ENCODE results near the gene BCOR.

Gene BCOR

DNA sequence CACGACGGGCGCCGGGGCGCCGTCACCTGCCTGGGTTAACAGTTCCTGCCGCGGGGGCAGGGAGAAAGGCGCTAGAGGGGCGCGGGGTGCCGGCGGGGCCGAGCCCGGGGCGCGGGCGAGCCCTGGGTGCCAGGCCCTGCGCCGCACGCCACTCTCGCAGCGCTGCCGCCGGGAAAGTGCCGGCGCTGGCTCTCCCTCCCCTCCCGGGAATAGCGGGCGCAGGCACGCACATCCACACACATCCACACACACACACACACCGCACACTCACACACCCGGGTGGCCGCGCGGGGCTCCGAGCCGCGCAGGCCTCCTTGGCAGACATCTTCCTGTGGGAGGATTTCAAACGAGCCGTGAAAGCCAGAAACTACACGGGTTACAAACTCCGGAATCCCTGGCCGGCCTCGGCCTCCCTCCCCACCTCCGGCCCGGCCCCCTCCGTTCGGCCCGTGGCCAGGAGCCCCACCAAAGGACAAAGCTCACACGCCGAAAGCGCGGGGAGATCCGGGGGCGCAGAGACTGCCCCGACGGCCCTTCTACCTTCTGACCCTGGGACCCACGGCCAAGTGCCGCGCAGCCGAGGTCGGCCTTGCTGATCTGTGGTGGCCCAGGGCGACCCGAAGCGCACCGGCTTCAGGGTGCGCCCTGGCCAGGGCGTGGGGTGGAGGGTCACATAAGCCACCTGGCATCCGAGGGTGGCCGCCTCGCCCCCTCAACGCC, 92.3 kb downstream of the BCOR start:
- H3K4me3 ChIP-seq (ENCODE audit: low read depth, low read length) = peak overlapping the region; percentile 20
- TF ChIP-seq, protein P1, sequence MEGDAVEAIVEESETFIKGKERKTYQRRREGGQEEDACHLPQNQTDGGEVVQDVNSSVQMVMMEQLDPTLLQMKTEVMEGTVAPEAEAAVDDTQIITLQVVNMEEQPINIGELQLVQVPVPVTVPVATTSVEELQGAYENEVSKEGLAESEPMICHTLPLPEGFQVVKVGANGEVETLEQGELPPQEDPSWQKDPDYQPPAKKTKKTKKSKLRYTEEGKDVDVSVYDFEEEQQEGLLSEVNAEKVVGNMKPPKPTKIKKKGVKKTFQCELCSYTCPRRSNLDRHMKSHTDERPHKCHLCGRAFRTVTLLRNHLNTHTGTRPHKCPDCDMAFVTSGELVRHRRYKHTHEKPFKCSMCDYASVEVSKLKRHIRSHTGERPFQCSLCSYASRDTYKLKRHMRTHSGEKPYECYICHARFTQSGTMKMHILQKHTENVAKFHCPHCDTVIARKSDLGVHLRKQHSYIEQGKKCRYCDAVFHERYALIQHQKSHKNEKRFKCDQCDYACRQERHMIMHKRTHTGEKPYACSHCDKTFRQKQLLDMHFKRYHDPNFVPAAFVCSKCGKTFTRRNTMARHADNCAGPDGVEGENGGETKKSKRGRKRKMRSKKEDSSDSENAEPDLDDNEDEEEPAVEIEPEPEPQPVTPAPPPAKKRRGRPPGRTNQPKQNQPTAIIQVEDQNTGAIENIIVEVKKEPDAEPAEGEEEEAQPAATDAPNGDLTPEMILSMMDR (IDR thresholded peaks at IDR 0.05; ENCODE audit: low read depth, low read length) = no peak
- no peaks in the 10 kb centered on the region for H3K9me3 ChIP-seq (ENCODE audit: severe bottlenecking)
- no peak for DNase-seq
- H3K27me3 ChIP-seq (ENCODE audit: insufficient read depth, low read depth, severe bottlenecking) = peaks cover 66% of the 10 kb centered on the region
- no peaks in the 10 kb centered on the region for H3K36me3 ChIP-seq
- H3K27ac ChIP-seq = no peak overlapping the region

DNA sequence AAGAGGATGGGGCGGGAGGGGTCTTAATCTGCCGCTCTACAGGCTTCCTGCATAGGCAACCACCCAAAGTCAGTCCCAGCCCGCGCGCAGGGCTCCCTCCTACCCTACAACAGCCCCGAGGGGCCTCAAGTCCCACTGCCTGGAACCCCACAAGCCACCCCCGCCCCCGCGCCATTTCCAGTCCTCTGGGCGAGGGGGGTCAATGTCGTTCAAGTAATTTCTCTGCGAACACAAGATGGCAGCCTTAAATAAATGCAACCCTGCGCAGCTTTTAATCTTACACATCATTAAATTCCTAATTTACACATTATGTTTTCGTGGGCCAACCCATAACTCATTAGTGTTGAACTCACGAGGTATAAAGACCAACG, 92.9 kb downstream of the BCOR start:
- Histone ChIP-seq H3K27ac (no peak overlapping the region), H3K27me3 (ENCODE audit: insufficient read depth, low read depth, severe bottlenecking) (peaks cover 62% of the 10 kb centered on the region), H3K36me3 (no peaks in the 10 kb centered on the region), H3K4me3 (ENCODE audit: low read depth, low read length) (no peak overlapping the region), H3K9me3 (ENCODE audit: severe bottlenecking) (no peaks in the 10 kb centered on the region)
- TF ChIP-seq, protein P1 (IDR thresholded peaks at IDR 0.05; ENCODE audit: low read depth, low read length) = no peak
- DNase-seq = no peak

GRCh38 chrX:40004246-40004535, 93.6 kb downstream of the BCOR start:
- Histone ChIP-seq H3K27me3 (ENCODE audit: insufficient read depth, low read depth, severe bottlenecking) (peaks cover 55% of the 10 kb centered on the region), H3K9me3 (ENCODE audit: severe bottlenecking) (no peaks in the 10 kb centered on the region), H3K4me3 (ENCODE audit: low read depth, low read length) (no peak overlapping the region), H3K27ac (no peak overlapping the region), H3K36me3 (no peaks in the 10 kb centered on the region)
- no peak for DNase-seq
- TF ChIP-seq, protein P1 (IDR thresholded peaks at IDR 0.05; ENCODE audit: low read depth, low read length) = no peak

- Histone ChIP-seq H3K4me3 (ENCODE audit: low read depth, low read length) (no peak overlapping the region), H3K9me3 (ENCODE audit: severe bottlenecking) (no peaks in the 10 kb centered on the region), H3K27me3 (ENCODE audit: insufficient read depth, low read depth, severe bottlenecking) (peaks cover 54% of the 10 kb centered on the region), H3K27ac (no peak overlapping the region), H3K36me3 (no peaks in the 10 kb centered on the region)
- no peak for DNase-seq
- TF ChIP-seq, protein P1 (IDR thresholded peaks at IDR 0.05; ENCODE audit: low read depth, low read length) = no peak
Observed at GRCh38 chrX:40003428-40004245, 94.1 kb downstream of the BCOR start.

DNA sequence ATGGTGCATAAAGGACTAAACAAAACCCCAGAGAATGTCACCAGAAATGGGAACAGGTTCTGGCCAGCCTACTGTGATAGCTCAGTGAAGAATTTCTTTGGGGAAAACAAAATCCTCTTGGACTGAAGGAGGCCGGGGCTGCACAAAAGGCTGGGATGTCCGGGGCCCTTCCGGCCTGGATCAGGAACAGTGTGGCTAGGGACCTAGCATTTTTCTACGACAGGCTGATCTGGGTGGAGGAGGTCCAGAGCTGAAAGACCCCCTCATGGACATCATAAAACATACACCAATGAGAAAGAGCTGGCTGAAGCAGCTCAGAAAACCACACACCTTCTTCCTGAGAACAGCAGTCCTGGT, 94.7 kb downstream of the BCOR start:
- Histone ChIP-seq H3K27me3 (ENCODE audit: insufficient read depth, low read depth, severe bottlenecking) (peaks cover 50% of the 10 kb centered on the region), H3K27ac (no peak overlapping the region), H3K4me3 (ENCODE audit: low read depth, low read length) (no peak overlapping the region), H3K36me3 (no peaks in the 10 kb centered on the region), H3K9me3 (ENCODE audit: severe bottlenecking) (no peaks in the 10 kb centered on the region)
- DNase-seq = no peak
- TF ChIP-seq, protein P1 (IDR thresholded peaks at IDR 0.05; ENCODE audit: low read depth, low read length) = no peak

Data from WERI-Rb-1 (cell line).